ENCODE measurements around the gene ZNF497. TPM values are rescaled to one million over a fixed set of nuclear protein-coding genes. Genes with fewer than 3 reads are reported as not detected.

The ZNF497 gene
- total RNA-seq, 1 experiment from 2014 or later, result 2.6 TPM

DNA sequence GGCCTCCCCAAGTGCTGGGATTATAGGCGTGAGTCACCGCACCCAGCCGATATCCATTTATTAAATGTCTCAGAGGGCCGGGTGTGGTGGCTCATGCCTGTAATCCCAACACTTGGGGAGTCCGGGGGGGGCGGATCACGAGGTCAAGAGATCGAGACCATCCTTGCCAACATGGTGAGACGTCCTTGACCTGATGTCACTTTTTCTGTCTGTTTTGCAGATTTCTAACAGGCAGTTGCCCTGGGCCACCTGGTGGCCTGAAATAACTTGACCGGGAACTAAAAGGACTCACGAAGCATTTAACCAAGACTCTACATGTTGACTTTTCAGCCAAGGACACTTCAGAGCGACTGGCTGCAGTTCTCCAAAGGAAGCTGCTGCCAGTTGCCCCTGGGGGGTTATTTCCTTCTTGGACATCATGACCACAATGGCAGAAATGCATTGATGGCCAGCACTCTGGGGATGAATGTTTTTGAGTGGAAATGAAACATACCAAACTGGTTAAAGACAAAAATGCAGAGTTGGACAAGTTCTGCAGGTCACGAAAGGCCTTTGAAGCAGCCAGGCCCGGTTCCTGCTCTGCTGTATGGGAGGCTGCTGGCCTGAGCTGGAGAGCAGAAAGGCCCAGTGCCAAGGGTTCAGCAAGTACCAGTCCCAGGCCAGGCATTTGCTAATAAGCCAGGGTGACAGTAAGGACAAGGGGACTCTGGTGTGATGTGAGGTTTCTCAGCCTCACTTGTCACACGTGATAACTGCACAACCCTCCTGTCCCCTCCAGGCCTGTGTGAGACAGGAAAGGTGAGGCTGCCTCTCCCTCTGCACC lies 10.0 kb upstream of the ZNF497 start:
- no peaks in the 10 kb centered on the region for H3K4me1 ChIP-seq (ENCODE audit: insufficient read depth, low read length, poor library complexity, severe bottlenecking)
- intact Hi-C loops (cut with micrococcal nuclease; ENCODE audit: unreplicated experiment), result no loop called here
- H3K36me3 ChIP-seq (ENCODE audit: insufficient read depth, low read length, poor library complexity, severe bottlenecking), result no peaks in the 10 kb centered on the region
- TF ChIP-seq EZH2 (IDR thresholded peaks at IDR 0.05; ENCODE audit: borderline replicate concordance, low read depth, low read length, poor library complexity, severe bottlenecking), result no peak
- TF ChIP-seq, protein P1, sequence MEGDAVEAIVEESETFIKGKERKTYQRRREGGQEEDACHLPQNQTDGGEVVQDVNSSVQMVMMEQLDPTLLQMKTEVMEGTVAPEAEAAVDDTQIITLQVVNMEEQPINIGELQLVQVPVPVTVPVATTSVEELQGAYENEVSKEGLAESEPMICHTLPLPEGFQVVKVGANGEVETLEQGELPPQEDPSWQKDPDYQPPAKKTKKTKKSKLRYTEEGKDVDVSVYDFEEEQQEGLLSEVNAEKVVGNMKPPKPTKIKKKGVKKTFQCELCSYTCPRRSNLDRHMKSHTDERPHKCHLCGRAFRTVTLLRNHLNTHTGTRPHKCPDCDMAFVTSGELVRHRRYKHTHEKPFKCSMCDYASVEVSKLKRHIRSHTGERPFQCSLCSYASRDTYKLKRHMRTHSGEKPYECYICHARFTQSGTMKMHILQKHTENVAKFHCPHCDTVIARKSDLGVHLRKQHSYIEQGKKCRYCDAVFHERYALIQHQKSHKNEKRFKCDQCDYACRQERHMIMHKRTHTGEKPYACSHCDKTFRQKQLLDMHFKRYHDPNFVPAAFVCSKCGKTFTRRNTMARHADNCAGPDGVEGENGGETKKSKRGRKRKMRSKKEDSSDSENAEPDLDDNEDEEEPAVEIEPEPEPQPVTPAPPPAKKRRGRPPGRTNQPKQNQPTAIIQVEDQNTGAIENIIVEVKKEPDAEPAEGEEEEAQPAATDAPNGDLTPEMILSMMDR (conservative IDR thresholded peaks at IDR 0.05; ENCODE audit: low read depth, low read length), result no peak
- CTCF ChIA-PET, result no interaction called here
- H3K9me3 ChIP-seq (ENCODE audit: low read depth, low read length, poor library complexity, severe bottlenecking), result no peaks in the 10 kb centered on the region
- no peaks in the 10 kb centered on the region for H3K27me3 ChIP-seq (replicated peaks; ENCODE audit: insufficient read depth, low read depth, low read length, poor library complexity)
- no peak for DNase-seq (ENCODE audit: low spot score)
- H3K27ac ChIP-seq (ENCODE audit: low read depth, low read length, poor library complexity, severe bottlenecking), result no peak overlapping the region
- H3K4me3 ChIP-seq (ENCODE audit: low read depth, low read length, poor library complexity, severe bottlenecking), result no peak overlapping the region
- BruUV-seq (replicated peaks), result no TSS peak
- POLR2A ChIA-PET (ENCODE audit: low non-redundant PET), result interaction anchor here (0.6 kb wide), 1 partner anchor 10 kb away, joined by 4 read pairs; the partner anchor contains the start of gene ZNF497

DNA sequence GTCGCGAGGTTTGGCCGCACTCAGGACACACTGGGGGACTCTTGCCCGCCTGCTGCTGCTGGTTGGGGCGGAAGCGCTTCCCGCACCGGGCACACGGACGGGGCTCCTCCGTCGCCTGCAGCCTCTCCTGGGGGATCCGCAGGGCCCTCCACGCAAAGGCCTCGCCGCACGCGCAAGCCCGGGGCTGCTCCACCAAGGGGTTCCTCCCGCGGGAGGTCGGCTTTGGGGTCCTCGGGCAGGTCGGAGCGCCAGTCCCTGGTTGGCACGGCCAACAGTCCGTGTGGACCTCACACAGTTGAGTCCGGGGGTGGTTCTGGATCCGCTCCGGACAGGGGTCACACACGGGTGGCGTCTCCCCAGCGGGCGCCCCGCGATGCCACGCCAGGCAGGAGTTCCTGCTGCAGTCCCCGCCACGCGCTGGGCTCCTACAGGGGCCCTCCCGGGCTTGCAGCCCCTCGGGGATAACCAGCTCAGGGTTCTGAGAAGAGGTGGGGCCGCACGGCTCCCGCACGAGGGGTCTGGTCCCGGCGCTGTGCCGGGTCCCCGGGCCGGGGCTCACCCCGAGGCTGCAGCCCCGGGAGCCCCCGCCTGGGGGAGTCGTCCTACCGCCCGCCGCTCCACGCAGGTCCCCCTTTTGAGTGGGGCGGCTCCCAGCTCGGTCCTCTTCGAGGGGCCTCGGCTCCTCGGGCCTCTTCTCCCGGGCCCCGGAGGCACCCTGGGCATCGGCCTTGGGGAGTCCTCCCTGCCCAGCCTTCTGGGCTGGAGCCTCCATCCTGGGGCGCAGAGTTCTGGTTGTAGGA lies 6.2 kb upstream of the ZNF497 start:
- intact Hi-C loops (cut with micrococcal nuclease; ENCODE audit: unreplicated experiment), result no loop called here
- Histone ChIP-seq H3K27ac (ENCODE audit: low read depth, low read length, poor library complexity, severe bottlenecking) (no peak overlapping the region), H3K27me3 (replicated peaks; ENCODE audit: insufficient read depth, low read depth, low read length, poor library complexity) (no peaks in the 10 kb centered on the region), H3K4me1 (ENCODE audit: insufficient read depth, low read length, poor library complexity, severe bottlenecking) (no peaks in the 10 kb centered on the region), H3K4me3 (ENCODE audit: low read depth, low read length, poor library complexity, severe bottlenecking) (no peak overlapping the region), H3K9me3 (ENCODE audit: low read depth, low read length, poor library complexity, severe bottlenecking) (no peaks in the 10 kb centered on the region), H3K36me3 (ENCODE audit: insufficient read depth, low read length, poor library complexity, severe bottlenecking) (no peaks in the 10 kb centered on the region)
- no TSS peak for BruUV-seq (replicated peaks)
- no peak for DNase-seq (ENCODE audit: low spot score)
- TF ChIP-seq, protein P1 (conservative IDR thresholded peaks at IDR 0.05; ENCODE audit: low read depth, low read length), result no peak
- no peak for TF ChIP-seq EZH2 (IDR thresholded peaks at IDR 0.05; ENCODE audit: borderline replicate concordance, low read depth, low read length, poor library complexity, severe bottlenecking)
- ChIA-PET CTCF (no interaction called here), POLR2A (ENCODE audit: low non-redundant PET) (no interaction called here)

DNA sequence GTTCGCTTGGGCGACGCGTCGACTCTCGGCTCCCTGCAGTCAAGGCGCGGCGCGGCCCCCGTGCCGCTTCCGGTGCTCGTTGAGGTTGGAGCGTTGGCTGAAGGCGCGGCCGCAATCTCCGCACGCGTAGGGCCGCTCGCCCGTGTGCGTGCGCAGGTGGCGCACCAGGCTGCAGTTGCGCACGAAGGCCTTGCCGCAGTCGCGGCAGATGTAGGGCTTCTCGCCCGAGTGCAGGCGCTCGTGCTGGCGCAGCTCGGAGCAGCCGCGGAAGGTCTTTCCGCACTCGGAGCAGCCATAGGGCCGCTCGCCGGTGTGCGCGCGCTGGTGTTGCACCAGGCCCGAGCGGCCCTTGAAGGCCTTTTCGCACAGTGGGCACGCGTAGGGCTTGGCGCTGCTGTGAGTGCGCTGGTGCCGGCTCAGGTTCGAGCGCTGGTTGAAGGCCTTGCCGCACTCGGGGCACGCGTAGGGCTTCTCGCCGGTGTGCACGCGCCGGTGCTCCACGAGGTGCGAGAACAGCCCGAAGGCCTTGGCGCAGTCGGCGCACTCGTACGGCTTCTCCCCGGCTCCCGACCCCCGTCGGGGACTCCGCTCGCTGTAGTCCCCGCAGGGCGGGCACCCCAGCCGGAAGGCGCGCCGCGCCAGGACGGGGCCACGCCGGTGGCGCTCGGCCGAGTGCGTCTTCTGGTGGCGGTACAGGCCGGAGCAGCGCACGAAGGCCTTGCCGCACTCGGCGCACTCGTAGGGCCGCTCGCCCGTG lies 5.3 kb upstream of the ZNF497 start:
- ChIA-PET CTCF (no interaction called here), POLR2A (ENCODE audit: low non-redundant PET) (no interaction called here)
- no peak overlapping the region for H3K4me3 ChIP-seq (ENCODE audit: low read depth, low read length, poor library complexity, severe bottlenecking)
- intact Hi-C loops (cut with micrococcal nuclease; ENCODE audit: unreplicated experiment), result no loop called here
- no peaks in the 10 kb centered on the region for H3K27me3 ChIP-seq (replicated peaks; ENCODE audit: insufficient read depth, low read depth, low read length, poor library complexity)
- no peaks in the 10 kb centered on the region for H3K9me3 ChIP-seq (ENCODE audit: low read depth, low read length, poor library complexity, severe bottlenecking)
- no TSS peak for BruUV-seq (replicated peaks)
- DNase-seq (ENCODE audit: low spot score), result no peak
- H3K4me1 ChIP-seq (ENCODE audit: insufficient read depth, low read length, poor library complexity, severe bottlenecking), result no peaks in the 10 kb centered on the region
- H3K36me3 ChIP-seq (ENCODE audit: insufficient read depth, low read length, poor library complexity, severe bottlenecking), result no peaks in the 10 kb centered on the region
- TF ChIP-seq EZH2 (IDR thresholded peaks at IDR 0.05; ENCODE audit: borderline replicate concordance, low read depth, low read length, poor library complexity, severe bottlenecking), result no peak
- TF ChIP-seq, protein P1 (conservative IDR thresholded peaks at IDR 0.05; ENCODE audit: low read depth, low read length), result no peak
- no peak overlapping the region for H3K27ac ChIP-seq (ENCODE audit: low read depth, low read length, poor library complexity, severe bottlenecking)
